Left kidney (tissue), 8 donors: ENCODE measurements around the gene C11orf71. TPM values are rescaled to one million over a fixed set of nuclear protein-coding genes. Genes with fewer than 3 reads are reported as not detected.

ENCODE experiments used
- DNase-seq: peaks from one replicate; pipeline ENCODE4 v3.0.0-alpha.2; 2013
- long read RNA-seq, 8 donors: transcript quantifications; one replicate each; lab custom pipeline, GENCODE V29; 2026
- polyA plus RNA-seq: library from polyadenylated mRNA; unstranded; fragments of 120-200 nt; gene quantifications from one replicate; pipeline ENCODE4 v1.2.1, GENCODE V29; 2013; ENCODE audit not compliant: insufficient read length

The C11orf71 gene, protein sequence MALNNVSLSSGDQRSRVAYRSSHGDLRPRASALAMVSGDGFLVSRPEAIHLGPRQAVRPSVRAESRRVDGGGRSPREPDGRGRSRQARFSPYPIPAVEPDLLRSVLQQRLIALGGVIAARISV
- 17.5 TPM for polyA plus RNA-seq
- long read RNA-seq, donor 1, transcript C11orf71-202 (1 exons, 1,980 nt) = major isoform, 29 of 29 reads
- long read RNA-seq, donor 1, partial matches to known transcripts = 0 of 29 reads
- long read RNA-seq, donor 1, other reads (novel, unspliced or antisense) = 0 of 29 reads
- long read RNA-seq, donor 2, transcript C11orf71-202 (1 exons, 1,980 nt) = major isoform, 26 of 26 reads
- long read RNA-seq, donor 2, partial matches to known transcripts = 0 of 26 reads
- long read RNA-seq, donor 2, other reads (novel, unspliced or antisense) = 0 of 26 reads
- long read RNA-seq, donor 3, transcript C11orf71-202 (1 exons, 1,980 nt) = major isoform, 11 of 11 reads
- long read RNA-seq, donor 3, partial matches to known transcripts = 0 of 11 reads
- long read RNA-seq, donor 3, other reads (novel, unspliced or antisense) = 0 of 11 reads
- long read RNA-seq, donor 4, partial matches to known transcripts = 0 of 3 reads
- long read RNA-seq, donor 4, other reads (novel, unspliced or antisense) = 0 of 3 reads
- long read RNA-seq, donor 5, transcript C11orf71-202 (1 exons, 1,980 nt) = major isoform, 48 of 48 reads
- long read RNA-seq, donor 5, partial matches to known transcripts = 0 of 48 reads
- long read RNA-seq, donor 5, other reads (novel, unspliced or antisense) = 0 of 48 reads
- long read RNA-seq, donor 6, transcript C11orf71-202 (1 exons, 1,980 nt) = major isoform, 23 of 123 reads
- long read RNA-seq, donor 6, partial matches to known transcripts = 94 of 123 reads
- long read RNA-seq, donor 6, other reads (novel, unspliced or antisense) = 6 of 123 reads
- long read RNA-seq, donor 7, transcript C11orf71-202 (1 exons, 1,980 nt) = major isoform, 46 of 46 reads
- long read RNA-seq, donor 7, partial matches to known transcripts = 0 of 46 reads
- long read RNA-seq, donor 7, other reads (novel, unspliced or antisense) = 0 of 46 reads
- long read RNA-seq, donor 8, transcript C11orf71-202 (1 exons, 1,980 nt) = major isoform, 10 of 10 reads
- long read RNA-seq, donor 8, partial matches to known transcripts = 0 of 10 reads
- long read RNA-seq, donor 8, other reads (novel, unspliced or antisense) = 0 of 10 reads

DNA sequence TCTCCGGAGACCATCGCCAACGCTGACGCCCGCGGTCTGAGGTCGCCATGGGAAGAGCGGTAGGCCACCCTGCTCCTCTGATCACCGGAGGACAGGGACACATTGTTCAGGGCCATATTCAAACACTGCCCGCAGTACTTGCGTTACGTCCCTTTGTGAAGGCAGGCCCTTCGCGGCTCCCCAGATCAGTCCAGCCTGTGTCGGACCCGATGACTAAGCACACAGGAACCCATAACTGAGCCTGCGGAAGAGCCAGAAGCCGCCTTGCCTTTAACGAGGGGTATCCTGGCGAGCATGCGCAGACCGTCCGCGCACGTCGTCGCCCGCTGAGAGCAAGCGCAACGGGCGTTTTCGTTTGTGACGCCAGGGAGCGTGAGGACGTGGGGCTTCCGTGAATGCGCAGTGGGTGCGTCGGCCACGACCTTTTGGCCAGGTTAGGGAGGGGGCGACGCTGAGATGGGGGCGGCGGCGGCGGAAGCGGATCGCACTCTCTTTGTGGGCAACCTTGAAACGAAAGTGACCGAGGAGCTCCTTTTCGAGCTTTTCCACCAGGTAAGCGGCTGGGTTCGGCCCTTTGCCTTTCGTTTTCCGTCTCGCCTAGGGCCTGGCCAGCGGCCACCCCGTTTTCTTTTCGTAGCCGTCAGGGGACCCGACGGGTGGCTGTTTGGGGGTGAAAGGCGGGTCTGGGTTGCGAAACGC is at the start of gene C11orf71, which contains the start of gene RBM7:
TSS of gene C11orf71 (minus strand) at position 296 of the 699 bp plus-strand sequence. CDS start at position 116, 180 bp downstream.
TSS of gene RBM7 (plus strand) at position 451 of the 699 bp plus-strand sequence. CDS start at position 457, 6 bp downstream.
- peak; percentile 97 for DNase-seq

DNA sequence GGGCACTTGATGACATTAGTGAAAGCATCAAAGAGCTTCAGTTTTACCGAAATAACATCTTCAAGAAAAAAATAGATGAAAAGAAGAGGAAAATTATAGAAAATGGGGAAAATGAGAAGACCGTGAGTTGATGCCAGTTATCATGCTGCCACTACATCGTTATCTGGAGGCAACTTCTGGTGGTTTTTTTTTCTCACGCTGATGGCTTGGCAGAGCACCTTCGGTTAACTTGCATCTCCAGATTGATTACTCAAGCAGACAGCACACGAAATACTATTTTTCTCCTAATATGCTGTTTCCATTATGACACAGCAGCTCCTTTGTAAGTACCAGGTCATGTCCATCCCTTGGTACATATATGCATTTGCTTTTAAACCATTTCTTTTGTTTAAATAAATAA is 49.5 kb upstream of the C11orf71 start:
- DNase-seq = no peak

DNA sequence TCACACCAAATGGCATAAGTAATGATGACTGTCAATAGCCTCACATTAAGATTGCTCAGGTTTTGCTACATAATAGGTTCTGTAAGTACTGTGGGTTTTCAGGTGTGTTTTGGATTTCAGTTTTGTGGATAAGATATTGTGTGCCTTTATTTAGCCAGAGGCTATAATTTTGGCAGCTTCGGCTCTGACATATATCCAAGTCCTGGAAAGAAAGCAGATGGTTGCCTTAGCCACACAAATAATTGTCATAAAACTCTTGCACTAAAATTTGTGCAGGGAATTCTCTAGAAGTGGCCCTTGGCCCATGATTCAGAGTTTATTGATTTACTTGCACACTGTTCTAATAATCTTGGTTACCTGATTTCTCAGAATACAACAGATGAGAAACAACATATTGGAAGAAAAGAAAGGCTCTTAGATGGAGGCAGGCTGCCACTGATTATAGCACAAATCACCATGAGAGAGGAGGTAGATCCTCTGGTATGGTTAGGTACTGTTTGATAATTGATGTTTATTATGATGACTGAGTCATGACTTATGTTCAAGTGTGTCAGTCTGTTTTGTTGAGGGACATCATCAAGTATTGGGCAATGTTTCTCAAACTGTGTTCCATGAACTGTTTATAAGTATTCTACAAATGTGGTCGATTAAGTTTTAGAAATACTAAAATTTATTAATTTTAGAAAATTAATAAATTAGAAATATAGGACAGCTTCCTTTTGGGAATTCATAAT is 48.6 kb upstream of the C11orf71 start:
- DNase-seq = no peak

DNA sequence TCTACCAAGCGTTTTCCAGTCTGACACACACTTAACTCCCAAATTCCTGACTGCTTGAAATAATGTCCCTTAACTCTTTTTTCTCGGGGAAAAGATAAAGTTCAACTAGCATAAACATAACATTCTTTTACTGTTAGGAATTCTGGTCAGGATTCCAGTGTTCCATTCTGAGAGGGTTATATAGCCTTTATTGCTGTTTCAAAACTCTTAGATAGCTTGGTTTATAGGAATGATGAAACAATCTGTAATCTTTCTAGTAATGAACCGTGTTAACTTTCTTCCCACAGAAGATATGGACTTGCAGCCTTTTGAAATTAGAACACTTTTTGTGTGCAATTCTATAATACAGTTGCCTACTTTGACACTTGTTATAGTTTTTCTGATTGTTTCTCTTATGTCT is 47.6 kb upstream of the C11orf71 start:
- no peak for DNase-seq

DNA sequence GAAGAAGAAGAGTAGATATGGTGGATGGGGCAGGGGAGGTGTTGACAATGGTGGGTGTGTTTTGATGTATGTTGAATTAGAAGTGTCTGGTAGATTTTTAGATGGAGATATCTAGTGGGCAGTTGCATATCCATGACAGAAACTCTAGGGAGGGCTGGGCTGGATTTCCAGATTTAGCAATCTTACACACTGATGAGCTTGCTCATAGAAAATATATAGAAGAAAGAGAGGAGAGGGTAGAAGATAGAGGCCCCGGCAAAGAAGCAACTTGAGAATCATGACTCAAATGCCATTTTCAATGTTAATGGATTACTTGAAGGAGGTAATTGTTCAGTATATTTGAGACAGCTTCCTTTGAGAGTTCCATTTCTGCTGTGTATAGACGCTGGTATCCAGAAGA is 47.1 kb upstream of the C11orf71 start:
- DNase-seq = no peak

DNA sequence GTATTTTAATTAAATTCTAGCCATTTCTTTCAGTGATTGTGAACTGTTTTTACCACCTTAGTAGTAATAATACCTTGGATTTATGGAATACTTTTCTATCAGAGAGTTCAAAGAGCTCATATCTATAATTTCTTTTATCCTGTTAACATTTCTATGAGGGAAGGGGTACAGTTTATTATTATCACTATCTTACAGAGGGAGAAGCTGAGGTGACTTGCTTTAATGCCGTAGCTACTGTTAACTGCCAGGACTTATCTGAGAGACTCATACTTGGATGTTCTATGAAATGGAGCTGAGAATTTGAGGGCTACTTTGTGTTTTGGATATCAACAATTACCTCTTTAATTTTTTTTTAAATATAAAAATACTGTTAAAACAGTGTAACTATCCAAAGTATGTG is 42.2 kb upstream of the C11orf71 start:
- DNase-seq = no peak

DNA sequence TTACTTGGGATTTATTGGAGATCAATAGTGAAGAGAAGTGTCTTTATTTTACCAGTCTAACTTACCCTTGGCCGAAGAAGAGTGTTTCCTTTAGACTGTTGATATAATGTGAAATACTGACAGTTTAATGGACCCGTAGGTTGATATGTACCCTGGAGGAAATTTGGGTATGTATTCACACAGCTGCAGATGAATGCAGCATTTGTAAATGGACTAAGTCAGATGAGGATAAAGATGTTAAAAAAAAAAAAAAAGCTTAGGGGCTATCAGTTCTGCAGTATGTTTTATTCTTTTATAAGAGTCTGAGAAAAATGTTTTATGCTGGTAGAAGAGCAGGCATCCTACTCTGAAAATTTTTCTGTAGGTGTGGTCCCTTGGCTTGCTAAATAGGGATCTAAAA is 41.6 kb upstream of the C11orf71 start:
- DNase-seq = no peak

DNA sequence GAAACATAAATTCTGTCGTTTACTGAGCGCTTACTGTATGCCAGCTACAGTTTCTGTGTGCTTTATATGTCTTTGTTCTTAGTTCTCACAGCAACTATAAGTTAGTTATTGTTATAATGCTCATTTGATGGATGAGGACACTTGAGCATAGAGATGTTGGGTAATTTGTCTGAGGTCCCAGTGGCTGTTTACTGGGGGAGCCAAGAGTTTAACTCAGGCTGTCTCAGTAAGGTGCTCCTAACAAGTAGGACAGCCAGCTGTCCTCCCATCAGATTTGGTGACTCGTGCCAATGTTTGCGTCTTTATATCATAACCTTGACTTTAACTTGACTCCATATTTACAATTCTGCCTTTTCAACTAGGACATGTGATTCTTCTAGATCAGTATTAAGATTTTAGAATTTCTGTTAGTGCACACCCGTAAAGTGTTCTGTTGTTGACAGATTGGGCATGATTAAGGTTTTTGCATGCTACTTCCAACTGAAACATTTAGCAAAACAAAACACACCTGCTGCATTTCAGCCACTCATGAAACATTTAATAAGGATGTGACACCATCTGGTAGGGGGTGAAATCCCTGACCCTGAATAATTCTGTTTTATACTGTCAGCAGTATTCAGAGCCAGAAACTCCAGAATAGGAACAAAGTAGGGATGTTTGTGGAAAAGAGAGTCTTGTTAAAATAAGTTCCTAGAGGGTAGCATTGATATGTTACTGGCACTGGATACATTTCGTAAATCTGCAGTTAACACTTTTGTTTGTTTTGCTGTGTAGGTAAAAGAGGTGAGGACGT is 40.9 kb upstream of the C11orf71 start:
- DNase-seq = no peak

DNA sequence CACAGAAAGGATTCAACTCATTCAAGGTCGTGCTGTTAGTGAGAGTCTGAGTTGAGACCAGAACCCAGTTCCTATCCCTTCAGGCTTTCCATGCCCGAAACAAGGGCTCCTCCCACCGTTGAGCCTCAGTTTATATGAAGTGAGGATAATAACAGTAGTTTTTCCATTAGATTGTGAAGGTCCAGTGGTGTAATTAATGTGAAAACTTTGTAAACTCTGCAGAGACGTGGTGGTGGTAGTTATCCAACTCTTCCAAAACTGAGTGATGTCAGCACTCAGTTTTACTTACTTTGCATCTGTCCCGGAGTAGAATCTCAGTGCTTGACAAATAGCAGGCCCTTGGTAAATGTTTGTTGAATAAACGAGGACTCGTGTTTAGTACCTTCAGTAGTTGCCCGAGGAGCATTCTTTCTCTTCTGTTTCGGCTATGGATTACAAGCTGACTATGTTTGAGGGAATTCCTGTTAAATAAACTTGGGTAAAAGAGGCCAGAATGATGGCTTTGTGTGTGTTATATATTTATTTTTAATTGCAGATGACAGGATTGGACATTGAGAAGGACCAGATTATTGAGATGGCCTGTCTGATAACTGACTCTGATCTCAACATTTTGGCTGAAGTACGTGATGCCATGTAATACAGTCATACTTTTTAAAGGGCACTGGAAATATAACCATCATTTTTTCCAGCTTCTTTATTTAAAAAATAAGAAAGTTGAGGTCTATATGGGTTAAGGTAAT is 40.0 kb upstream of the C11orf71 start:
- DNase-seq = no peak

DNA sequence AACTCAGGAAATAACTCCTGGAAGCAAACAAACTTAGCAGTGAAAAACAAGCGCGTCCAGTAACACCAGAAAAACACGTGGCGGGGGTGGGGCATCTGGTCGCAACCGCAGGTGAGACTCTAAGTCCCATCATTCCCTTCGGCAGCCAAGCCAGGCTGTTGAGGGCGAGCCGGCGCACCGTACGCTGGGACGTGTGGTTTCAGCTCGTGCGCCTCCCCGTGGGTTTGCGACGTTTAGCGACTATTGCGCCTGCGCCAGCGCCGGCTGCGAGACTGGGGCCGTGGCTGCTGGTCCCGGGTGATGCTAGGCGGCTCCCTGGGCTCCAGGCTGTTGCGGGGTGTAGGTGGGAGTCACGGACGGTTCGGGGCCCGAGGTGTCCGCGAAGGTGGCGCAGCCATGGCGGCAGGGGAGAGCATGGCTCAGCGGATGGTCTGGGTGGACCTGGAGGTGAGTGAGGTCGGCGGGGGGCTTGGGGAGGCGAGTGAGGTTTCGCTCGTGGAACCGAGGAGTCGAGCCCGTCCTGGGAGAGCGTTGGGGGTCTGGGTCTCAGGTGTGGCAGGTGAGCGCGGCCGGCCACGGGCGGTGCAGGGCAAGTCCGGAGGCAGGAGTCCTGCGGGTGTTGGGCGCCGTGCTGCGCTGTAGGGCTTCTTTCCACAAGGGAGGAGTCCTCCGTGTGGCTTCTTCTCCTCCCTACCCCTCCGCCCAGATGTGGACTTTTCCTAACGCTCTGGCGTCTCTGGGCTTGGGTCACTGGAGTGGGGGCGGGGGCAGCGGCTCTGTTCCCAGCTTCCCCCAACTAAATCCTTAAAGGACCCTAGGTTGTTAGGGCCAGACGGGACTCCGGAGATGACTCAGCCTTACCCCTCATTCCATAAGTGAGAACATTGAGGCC is 39.2 kb upstream of the C11orf71 start, which contains the start of gene REXO2:
TSS of gene REXO2 (plus strand) at position 239 of the 892 bp plus-strand sequence. CDS start at position 301, 62 bp downstream.
- DNase-seq = peak; percentile 93

DNA sequence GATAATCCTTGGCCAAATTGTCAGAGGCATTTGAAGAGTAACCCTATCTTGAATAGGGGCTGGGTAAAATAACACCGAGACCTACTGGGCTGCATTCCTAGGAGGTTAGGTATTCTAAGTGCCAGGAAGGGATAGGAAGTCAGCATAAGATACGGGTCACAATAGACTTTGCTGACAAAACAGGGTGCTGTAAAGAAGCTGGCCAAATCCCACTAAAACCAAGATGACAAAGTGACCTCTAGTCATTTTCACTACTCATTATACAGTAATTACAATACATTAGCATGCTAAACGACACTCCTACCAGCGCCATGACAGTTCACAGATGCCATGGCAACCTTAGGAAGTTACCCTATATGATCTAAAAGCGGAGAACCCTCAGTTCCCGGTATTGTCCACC is 38.0 kb upstream of the C11orf71 start:
- no peak for DNase-seq

DNA sequence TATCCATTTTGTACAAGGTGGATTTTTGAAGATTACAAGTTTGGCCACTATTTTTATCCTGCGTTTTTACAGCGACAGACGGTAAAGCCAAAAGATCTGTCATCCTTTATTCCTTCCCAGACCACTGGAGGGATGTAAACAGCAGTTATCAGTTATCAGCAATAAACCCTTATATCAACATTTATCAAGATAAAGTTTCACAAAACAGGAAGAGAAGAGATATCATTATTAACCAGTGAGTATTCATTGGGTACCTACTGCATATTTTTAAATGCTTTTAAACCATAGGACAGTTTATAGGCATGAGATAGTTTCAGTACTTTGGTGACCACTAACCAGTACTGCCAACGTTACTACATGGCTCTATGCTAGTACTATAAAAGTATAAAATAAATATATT is 33.1 kb upstream of the C11orf71 start:
- DNase-seq = no peak

DNA sequence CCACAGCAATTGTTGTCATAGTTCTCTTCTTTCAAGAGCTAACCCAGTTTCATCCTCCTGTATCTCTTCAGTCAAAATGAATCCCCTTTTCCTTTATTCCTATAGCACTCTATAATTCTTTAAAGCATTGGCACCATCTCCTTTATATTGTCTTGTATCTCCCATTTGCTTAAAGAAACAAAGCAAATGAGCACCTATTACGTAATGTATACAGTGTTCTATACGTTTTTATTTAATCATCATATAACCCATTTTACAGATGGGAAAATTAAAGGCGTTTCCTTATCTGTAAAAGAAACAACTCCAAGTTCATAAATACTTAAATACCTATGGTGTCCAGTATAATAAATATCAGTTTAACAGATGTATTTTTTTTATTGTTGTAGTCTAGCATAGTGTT is 32.6 kb upstream of the C11orf71 start:
- DNase-seq = no peak

DNA sequence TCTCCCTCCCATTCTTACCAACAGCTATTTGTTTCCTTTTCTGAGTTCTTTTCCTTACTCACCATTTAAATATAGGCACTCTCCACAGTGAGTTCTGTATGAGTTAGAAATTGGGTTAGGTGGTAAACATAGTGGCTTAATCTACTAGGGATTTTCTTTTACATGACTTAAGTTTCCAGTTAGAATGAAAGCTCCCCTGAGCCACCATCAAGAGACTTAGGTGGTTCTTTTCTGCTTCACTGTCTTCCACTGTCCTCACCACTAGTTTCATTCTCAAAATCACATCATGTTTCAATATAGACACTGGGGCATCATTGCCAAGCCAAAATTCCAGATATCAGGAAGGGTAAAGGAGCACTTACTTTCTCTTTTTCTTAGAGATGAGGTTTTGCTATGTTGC is 30.0 kb upstream of the C11orf71 start:
- no peak for DNase-seq

DNA sequence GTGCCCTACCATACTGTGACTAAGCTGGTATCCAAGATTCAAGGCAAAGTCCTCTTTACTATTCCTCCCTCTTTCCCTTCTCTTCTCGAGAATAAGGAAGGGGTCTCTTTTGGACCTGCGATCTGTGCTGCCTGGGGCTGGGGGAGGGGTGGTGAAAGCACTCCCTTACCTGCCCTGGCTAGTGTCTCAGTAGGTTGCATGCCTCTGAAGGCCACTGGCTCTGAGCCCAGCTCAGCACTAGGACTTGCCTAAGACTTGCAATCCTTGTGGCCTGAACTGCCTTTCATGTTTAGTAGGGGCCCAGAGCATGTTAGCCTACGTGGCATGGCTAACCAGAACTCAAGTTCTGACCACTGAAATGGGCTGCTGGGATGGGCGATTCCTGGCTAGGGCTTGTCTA is 26.0 kb upstream of the C11orf71 start:
- no peak for DNase-seq

DNA sequence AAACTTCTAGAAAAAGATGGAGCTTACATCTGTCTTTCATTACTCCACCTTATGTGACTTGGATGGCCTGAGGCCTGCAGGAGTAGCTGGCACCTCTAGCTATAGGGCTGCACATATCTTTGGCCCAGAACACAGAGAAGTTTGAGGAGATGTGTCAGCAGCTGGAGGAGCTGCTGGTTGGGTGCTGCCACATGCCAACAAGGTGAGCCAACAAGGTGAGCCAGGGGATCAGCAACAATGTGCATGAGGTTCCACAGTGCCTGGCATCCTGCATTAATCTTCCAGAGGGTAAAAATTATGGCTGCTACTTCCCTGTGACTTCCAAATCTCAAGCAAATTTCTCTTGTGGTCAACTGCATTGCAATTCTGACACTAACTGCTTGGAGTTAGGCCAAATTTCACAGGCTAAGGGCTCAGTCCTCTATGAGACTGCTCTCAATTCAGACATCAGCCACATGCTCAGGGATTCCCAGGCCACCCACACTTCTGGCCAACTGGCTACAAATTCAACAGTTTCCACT is 16.2 kb upstream of the C11orf71 start:
- DNase-seq = no peak

DNA sequence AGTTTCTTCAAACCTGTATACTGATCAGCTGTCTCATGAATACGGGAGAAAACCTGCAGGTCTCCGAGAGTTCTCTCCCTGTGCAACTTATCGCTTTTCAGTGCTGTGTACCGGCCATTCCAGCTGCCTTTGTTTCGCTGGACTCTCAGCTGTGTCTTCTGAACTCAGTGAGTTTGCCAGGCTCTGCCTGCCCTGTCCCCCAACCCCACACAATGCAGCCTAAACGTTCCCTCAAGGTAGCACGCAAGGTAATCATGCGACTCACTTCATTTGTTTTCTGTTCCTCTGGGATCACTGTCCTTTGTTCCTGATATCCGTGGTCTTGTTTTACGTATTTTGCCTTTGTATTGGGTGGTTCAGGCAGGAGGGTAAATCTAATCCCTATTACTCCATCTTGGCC is 13.6 kb upstream of the C11orf71 start:
- DNase-seq = no peak

DNA sequence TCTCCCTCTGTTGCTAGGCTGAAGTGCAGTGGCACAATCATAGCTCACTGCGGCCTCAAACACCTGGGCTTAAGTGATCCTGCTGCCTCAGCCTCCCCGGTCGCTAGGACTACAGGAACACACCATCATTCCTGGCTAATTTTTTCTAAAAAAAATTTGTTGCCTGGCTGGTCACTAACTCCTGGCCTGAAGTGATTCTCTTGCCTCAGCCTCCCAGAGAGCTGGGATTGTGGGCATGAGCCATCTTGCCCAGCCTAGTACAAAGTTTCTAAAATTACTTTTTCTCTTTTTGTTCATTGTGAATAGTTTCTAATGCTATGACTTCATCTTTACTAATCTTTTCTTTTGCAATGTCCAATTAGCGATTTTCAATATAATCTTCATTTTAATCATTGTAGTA is 12.6 kb upstream of the C11orf71 start:
- no peak for DNase-seq
